Osteoblast (primary cell): ENCODE results near the gene FAM9C. TPM values are rescaled to one million over a fixed set of nuclear protein-coding genes. Genes with fewer than 3 reads are reported as not detected.

Source experiments
- DNase-seq: peaks from one replicate; pipeline ENCODE4 v3.0.0; 2011; ENCODE audit warnings: low spot score, mixed read lengths; ENCODE audit not compliant: insufficient read length; ENCODE audit errors: missing footprints
- H2AFZ ChIP-seq: 2 replicates; pipeline ENCODE4 v1.6.0; 2011; ENCODE audit warnings: mild to moderate bottlenecking, low read length
- H3K27ac ChIP-seq: 2 replicates; pipeline ENCODE4 v1.5.1; 2011; ENCODE audit warnings: mild to moderate bottlenecking, low read depth, low read length, moderate library complexity
- H3K27me3 ChIP-seq: 2 replicates; pipeline ENCODE4 v1.6.0; 2012; ENCODE audit warnings: mild to moderate bottlenecking, control low read depth, inconsistent platforms, low read length, moderate library complexity; ENCODE audit not compliant: insufficient read depth
- H3K36me3 ChIP-seq: 2 replicates; pipeline ENCODE4 v1.5.1; 2011; ENCODE audit warnings: mild to moderate bottlenecking, low read length, control low read depth, moderate library complexity; ENCODE audit not compliant: insufficient read depth
- H3K4me1 ChIP-seq: 2 replicates; pipeline ENCODE4 v1.5.1; 2011; ENCODE audit warnings: mild to moderate bottlenecking, low read length, control low read depth, moderate library complexity; ENCODE audit not compliant: insufficient read depth
- H3K4me2 ChIP-seq: 2 replicates; pipeline ENCODE4 v1.6.0; 2011; ENCODE audit warnings: mild to moderate bottlenecking, low read length; ENCODE audit not compliant: insufficient read depth
- H3K4me3 ChIP-seq: fragments of 200-600 bp; sonication (generic); 3 replicates; pipeline ENCODE4 v1.5.1; 2012; ENCODE audit warnings: mild to moderate bottlenecking, low read length, inconsistent platforms; ENCODE audit not compliant: insufficient read depth
- H3K79me2 ChIP-seq: 2 replicates; pipeline ENCODE4 v1.6.0; 2012; ENCODE audit warnings: mild to moderate bottlenecking, low read length, control low read depth, inconsistent platforms; ENCODE audit not compliant: insufficient read depth
- H3K9me3 ChIP-seq: 2 replicates; pipeline ENCODE4 v1.5.1; 2011; ENCODE audit warnings: low read depth, low read length, control low read depth
- H4K20me1 ChIP-seq: 2 replicates; pipeline ENCODE4 v1.6.0; 2012; ENCODE audit warnings: mild to moderate bottlenecking, low read length, control low read depth; ENCODE audit not compliant: insufficient read depth
- CTCF ChIP-seq: IDR thresholded peaks from 2 replicates; pipeline ENCODE4 v1.5.1; 2011; ENCODE audit warnings: mild to moderate bottlenecking, low read depth, low read length, moderate library complexity; ENCODE audit errors: extremely low read depth
- total RNA-seq: library from RNA; depleted of rRNA; stranded (reverse); fragments of >200 nt; gene quantifications from 2 replicates; pipeline ENCODE4 v1.2.3, GENCODE V29; 2012

Gene FAM9C
- total RNA-seq, 1 donor: not detected

DNA sequence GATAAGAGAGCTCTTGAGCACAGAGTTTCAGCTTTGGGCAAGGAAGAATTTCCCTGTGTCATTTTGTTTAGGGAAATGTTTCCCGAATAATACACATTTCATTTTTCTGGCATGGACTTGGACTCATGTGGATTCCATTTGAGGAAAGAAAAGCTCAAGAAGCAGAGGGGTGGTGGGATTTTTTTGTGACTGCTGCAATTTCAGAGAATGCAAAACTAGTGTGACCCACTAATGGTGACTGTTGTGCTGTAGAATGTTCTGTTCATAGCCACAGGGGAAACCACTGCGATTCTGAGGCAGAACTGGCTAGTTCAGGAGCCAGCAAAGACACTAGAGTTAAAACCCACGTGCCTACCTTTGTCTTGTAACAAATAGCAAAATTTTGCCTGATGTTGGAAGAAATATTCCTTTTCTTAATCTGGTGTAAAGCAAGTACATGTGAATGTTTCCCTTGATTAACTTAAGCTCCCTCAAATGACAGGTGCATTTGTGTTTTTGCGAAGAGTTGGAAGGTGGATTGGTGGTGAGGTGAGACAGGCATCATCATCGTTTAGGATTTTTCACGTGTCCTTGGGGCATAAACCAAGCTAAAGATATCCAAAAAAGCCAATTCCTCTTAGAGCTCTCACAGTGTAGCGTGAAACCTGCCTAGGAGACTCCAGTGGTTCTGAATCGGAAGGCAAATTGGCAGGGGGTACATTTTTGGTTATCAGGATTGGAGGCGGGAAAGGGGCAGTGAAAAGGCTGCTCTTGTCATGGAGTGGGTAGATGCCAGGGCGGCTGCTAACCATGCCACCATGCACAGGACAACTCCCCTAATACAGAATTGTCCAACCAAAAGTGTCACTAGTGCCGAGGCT, 38.0 kb upstream of the FAM9C start:
- H3K4me1 ChIP-seq: peaks cover 12% of the 10 kb centered on the region
- no peaks in the 10 kb centered on the region for H4K20me1 ChIP-seq
- no peak overlapping the region for H3K27ac ChIP-seq
- H3K27me3 ChIP-seq: no peaks in the 10 kb centered on the region
- H3K36me3 ChIP-seq: no peaks in the 10 kb centered on the region
- no peaks in the 10 kb centered on the region for H3K9me3 ChIP-seq
- H3K79me2 ChIP-seq: no peaks in the 10 kb centered on the region
- no peak overlapping the region for H3K4me2 ChIP-seq
- no peak for DNase-seq
- no peak overlapping the region for H3K4me3 ChIP-seq
- no peak overlapping the region for H2AFZ ChIP-seq
- no peak for TF ChIP-seq CTCF

DNA sequence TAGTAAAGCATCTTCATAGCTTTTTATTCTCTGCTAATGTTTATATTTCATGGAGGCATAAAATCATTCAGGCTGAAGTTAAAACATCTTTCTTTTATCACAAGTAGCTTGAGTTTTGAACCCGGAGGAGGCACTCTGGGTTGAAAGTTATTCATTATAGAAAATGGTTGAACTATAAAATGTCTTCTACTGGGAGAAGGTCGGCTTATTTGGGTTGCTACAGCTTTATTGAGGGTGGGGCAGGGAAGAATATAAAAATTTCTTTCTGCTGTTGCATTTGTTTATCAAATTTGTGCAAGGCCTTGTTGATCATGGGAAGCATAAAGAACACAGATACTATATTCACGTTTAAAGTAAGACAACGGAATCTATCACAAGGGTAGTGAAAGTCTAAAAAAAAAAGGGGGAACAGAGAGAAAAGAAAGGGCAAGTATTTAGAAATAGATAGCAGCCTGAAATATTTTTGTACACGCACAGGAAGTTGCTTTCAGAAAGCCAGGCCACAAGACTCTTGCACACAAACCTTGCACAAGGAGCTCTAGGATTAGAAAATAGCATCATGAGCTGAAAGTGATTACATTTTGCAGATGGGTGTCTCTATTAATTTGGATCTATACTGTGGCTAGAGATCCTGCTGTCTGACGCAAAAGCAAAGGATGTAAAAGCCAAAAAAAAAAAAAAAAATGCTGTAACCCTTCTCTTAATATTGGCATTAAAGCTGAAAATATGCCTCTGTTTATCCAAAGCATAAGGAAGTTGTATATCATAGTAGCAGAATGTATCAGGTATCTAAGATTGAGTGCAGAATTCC, 37.2 kb upstream of the FAM9C start:
- no peak for DNase-seq
- Histone ChIP-seq H3K9me3 (no peaks in the 10 kb centered on the region), H4K20me1 (no peaks in the 10 kb centered on the region), H3K4me1 (peaks cover 12% of the 10 kb centered on the region), H3K79me2 (no peaks in the 10 kb centered on the region), H2AFZ (no peak overlapping the region), H3K27me3 (no peaks in the 10 kb centered on the region), H3K4me3 (no peak overlapping the region), H3K27ac (no peak overlapping the region), H3K36me3 (no peaks in the 10 kb centered on the region), H3K4me2 (no peak overlapping the region)
- TF ChIP-seq CTCF: no peak

- Histone ChIP-seq H3K27ac (no peak overlapping the region), H3K79me2 (no peaks in the 10 kb centered on the region), H3K4me2 (no peak overlapping the region), H3K4me1 (peaks cover 12% of the 10 kb centered on the region), H3K36me3 (no peaks in the 10 kb centered on the region), H4K20me1 (no peaks in the 10 kb centered on the region), H2AFZ (no peak overlapping the region), H3K27me3 (no peaks in the 10 kb centered on the region), H3K4me3 (no peak overlapping the region), H3K9me3 (no peaks in the 10 kb centered on the region)
- DNase-seq: no peak
- no peak for TF ChIP-seq CTCF
Observed at GRCh38 chrX:13080128-13080795, 35.8 kb upstream of the FAM9C start.
